Measurements from ENCODE around the gene GALK1. TPM values are rescaled to one million over a fixed set of nuclear protein-coding genes. Genes with fewer than 3 reads are reported as not detected.
A peak's percentile ranks its signal among the peaks of the same experiment; 100 is the strongest.

The GALK1 gene
- total and polyA plus RNA-seq, 9 of the 15 experiments (the other 6 are each of a cell fraction or from before 2014, with no cell fraction given): 0.45 to 51.6 (median 17.4) TPM

DNA sequence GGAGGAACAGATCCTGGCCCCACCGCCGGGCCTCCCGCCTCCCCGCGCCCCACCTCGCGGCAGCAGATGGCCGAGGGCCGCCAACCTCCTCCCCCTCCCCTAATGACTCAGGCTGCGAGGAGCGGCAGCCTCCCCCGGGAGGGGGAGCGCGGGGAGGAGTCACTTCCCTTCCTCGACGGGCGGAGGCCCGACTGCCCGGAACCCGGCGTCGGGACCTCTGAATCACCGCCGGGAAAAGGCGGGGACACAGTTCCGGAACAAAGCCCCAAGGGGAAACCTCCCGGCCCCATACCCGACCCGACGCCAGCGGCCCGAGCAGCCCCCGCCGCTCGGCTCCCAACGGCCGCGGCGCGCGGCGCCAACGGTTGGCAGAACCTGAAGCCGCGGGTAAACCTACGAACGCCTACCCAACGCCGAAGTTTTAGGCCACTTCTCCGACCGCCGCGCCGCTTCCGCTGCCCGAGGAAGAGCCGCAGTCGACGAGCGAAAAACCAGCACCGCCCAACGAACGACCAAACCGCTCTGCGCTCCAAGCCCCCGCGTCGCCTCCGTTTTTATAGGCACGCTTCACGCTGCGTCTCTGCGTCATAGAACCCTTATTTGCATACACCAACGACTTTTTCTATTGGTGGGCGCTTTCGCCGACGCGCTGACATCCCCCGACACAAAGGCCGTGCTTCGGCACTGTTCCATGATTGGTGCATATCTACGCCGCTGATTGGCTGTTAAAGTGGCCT is 14.4 kb upstream of the GALK1 start (continued):
- TF ChIP-seq MAZ (CRISPR knock-in tag; conservative IDR thresholded peaks at IDR 0.05 in 1 of 2, IDR thresholded peaks at IDR 0.05 in 1 of 2) (peak; percentile 96 to 97), YBX1 (IDR thresholded peaks at IDR 0.05) (no peak), RNF2 (IDR thresholded peaks at IDR 0.05) (peak; percentile 51), LCOR (CRISPR knock-in tag; IDR thresholded peaks at IDR 0.05) (0 out of 2 replicates have a peak, but pooled peaks have one; percentile 82), NR0B1 (IDR thresholded peaks at IDR 0.05; ENCODE audit: partially characterized antibody) (no peak), WHSC1 (IDR thresholded peaks at IDR 0.05; ENCODE audit: low read length) (no peak), ZNF695 (CRISPR knock-in tag; IDR thresholded peaks at IDR 0.05) (no peak), SAP30 (IDR thresholded peaks at IDR 0.05; ENCODE audit: borderline replicate concordance, insufficient read depth, low read depth, low read length, poor library complexity, severe bottlenecking) (no peak), ESRRB (CRISPR knock-in tag; IDR thresholded peaks at IDR 0.05; ENCODE audit: borderline replicate concordance) (no peak), RBBP5 (IDR thresholded peaks at IDR 0.05; ENCODE audit: borderline replicate concordance, insufficient read depth, low read length, poor library complexity, severe bottlenecking) (peak; percentile 86), FOXJ3 (CRISPR knock-in tag; IDR thresholded peaks at IDR 0.05) (no peak), ZNF699 (CRISPR knock-in tag; IDR thresholded peaks at IDR 0.05; ENCODE audit: insufficient replicate concordance) (no peak), MAX (CRISPR knock-in tag; IDR thresholded peaks at IDR 0.05) (peak; percentile 75), ZNF79 (CRISPR knock-in tag; IDR thresholded peaks at IDR 0.05; ENCODE audit: low read depth) (no peak), FOXK2 (conservative IDR thresholded peaks at IDR 0.05 in 1 of 2, IDR thresholded peaks at IDR 0.05 in 1 of 2; ENCODE audit: low read depth in 2 of 2) (peak; percentile 59 to 71; a peak in 3 of 4 replicates), ZNF57 (CRISPR knock-in tag; IDR thresholded peaks at IDR 0.05) (0 out of 2 replicates have a peak, but pooled peaks have one; percentile 5), NR2F6 (CRISPR knock-in tag; IDR thresholded peaks at IDR 0.05) (peak; percentile 87; the same call in 1 of the 2 replicates), HOXB6 (CRISPR knock-in tag; IDR thresholded peaks at IDR 0.05; ENCODE audit: borderline replicate concordance) (peak; percentile 37; the same call in 1 of the 2 replicates), ZNF174 (CRISPR knock-in tag; IDR thresholded peaks at IDR 0.05) (no peak)
- TF ChIP-seq, protein P1, sequence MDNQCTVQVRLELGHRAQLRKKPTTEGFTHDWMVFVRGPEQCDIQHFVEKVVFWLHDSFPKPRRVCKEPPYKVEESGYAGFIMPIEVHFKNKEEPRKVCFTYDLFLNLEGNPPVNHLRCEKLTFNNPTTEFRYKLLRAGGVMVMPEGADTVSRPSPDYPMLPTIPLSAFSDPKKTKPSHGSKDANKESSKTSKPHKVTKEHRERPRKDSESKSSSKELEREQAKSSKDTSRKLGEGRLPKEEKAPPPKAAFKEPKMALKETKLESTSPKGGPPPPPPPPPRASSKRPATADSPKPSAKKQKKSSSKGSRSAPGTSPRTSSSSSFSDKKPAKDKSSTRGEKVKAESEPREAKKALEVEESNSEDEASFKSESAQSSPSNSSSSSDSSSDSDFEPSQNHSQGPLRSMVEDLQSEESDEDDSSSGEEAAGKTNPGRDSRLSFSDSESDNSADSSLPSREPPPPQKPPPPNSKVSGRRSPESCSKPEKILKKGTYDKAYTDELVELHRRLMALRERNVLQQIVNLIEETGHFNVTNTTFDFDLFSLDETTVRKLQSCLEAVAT (IDR thresholded peaks at IDR 0.05): peak; percentile 98

Data from K562 (cell line).